HG02763 (cell line): ENCODE measurements around the gene STARD3NL.
"Not testable (repeated sequence)": the region's sequence is repeated elsewhere in the genome, so short reads cannot be mapped to it uniquely, and the experiment has no call there.

Experiments used
- ATAC-seq: cut with Tn5 transposase; IDR thresholded peaks from one replicate; pipeline ENCODE4 v1.9.1; 2021; ENCODE audit warnings: mild to moderate bottlenecking, moderate library complexity; ENCODE audit not compliant: unreplicated experiment

STARD3NL gene, protein sequence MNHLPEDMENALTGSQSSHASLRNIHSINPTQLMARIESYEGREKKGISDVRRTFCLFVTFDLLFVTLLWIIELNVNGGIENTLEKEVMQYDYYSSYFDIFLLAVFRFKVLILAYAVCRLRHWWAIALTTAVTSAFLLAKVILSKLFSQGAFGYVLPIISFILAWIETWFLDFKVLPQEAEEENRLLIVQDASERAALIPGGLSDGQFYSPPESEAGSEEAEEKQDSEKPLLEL

DNA sequence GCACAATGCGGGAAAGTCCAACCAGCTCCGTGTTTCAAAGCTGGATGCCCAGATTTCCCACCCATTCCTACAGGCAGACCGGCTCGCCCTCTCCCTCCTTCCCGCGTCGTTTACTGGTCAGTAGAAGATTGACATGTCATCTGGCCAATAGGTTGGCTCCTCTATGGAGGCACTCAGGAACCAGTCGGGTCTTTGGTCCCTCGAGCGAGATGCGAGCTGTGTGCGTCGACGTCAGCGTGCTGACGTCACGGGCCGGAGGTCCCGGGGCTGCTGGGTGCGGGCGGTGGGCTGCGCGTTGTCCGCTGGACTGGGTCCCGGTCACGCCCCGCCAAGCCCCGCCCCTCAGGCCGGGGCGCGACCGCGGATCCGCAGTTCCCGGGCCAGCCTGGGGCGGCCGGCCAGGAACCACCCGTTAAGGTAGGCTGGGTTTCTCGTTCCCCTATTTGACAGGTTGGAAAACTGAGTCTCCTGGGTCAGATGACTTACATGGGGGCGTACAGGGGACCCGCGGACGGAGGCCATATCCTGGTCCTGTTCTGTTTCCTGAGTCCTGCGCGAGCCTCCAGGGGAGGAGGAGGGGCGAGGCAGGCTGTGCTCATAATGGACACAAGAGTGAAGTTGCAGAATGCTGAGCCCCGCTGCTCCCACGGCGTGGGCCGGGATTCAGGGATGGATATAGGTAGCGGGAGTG is at the start of gene STARD3NL:
Gene STARD3NL (plus strand): TSS at position 242 of the 691 bp plus-strand sequence. CDS start 29,260 bp downstream, outside the sequence.
- peak; percentile 99 for ATAC-seq

DNA sequence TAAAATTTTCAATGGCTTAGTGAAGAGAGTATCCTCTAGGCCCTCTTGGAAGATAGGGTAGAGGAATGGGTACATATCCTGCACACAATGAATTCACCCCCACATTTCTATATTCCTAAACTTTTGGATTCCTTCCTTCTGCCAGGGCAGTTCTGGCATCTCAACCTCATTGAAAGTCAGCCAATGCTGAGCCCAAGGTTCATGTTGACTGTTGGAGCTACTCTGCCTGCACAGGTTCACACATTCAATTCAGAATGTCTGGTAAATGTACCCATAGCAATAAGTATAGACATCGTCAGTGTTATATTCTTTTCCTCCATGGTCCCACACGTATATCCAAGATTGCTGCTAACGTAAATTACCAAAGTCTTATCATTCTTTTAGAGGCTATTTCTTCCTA is 48.9 kb upstream of the STARD3NL start:
- ATAC-seq, result no peak

DNA sequence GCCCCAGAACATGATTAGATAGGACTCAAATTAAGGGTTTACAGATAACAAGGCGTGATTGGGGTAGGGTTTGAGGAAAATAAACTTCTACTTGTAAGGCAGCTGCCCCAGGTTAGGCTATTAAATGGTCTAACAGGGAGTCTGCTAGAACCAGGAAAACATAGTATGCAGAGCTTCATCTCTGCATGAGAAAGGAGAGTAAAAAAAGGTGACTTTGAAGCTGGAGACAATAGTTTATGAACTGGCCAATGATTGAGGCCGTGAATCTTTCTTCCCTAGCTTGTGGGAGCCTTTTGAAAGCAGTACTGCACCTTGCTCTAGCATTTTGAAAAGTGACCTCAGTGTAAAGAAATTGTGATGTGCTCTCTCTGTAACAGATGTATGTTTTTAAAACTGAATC is 48.5 kb upstream of the STARD3NL start:
- no peak for ATAC-seq

DNA sequence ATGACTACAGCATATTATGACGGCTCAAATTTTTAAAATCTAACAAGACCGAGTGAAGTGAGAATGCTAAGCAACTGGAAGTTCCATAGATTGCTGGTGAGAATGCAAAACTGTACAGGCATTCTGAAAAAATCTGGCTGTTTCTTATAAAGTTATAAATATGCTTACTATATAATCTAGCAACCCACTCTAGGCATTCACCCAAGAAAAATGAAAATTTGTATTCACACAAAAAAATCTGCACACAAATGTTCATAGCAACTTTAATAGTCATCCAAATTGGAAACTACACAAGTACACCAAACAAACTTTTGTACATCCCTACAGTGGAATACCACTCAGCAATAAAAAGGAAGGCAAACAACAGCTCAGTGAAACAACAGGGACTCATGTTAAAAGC is 39.9 kb upstream of the STARD3NL start:
- no peak for ATAC-seq

DNA sequence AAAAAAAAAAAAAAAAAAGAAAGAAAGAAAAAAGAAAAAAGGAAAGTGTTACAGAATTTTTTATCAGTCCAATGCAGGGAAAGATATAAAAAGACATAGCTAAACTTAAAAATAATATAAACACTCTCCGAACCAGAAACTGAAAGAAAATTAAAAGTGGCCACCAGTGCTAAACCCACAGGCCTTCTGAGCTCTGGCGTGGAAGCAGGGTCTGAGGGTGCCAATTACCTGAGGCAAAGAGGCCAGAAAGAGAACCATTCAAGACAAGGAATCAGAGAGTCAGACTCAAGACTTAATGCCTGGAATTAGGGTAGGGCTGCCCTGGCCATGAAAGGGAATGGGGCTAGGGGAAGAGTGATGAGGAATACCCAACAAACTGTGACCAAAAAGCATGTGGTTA is 36.9 kb upstream of the STARD3NL start:
- ATAC-seq, result no peak

DNA sequence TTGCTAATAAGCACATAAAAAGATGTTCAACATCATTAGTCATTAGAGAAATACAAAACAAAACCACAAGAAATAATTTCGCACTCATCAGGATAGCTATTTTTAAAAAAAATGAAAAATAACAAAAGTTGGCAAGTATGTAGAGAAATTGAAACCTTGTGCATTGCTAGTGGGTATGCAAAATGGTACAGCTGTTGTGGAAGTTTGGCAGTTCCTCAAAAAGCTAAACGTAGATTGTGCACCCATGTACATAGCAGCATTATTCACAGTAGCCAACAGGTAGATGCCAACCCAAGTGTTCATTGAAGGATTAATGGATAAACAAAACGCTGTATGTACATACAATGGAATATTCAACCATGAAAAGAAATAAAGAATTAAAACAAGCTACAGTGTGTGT is 35.3 kb upstream of the STARD3NL start:
- peak; percentile 89 for ATAC-seq

DNA sequence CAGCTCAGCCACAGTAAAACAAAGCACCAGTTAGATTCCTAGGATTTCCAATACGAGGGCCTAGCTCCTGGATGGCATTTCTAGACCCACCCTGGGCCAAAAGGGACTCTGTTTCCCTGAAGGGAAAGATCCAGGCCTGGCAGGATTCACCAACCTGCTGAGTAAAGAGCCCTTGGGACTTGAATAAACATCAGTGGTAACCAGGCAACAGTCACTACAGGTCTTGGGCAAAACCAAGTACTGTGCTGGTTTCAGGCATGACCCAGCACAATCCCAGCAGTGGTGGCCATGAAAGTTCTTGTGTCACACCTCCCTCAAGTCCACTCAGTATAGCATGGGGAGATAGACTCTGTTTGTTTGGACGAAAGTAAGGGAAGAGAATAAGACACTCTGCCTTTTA is 31.0 kb upstream of the STARD3NL start:
- no peak for ATAC-seq

DNA sequence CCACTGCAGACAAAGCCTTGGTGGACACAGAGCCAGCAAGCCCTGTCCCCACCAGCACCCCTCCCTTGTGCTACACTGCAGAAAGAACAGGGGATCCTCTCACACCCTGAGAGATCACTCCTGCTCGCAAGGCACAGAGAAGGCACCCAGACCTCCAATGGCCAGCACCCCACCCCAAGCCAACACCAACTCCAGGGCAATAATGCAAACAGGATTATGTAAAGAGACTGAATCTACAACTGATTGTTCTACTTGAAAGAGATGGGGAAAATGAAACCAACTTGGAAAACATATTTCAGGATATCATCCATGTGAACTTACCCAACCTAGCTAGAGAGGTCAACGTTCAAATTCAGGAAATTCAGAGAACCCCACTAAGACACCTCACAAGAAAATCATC is 26.5 kb upstream of the STARD3NL start:
- ATAC-seq, result no peak

DNA sequence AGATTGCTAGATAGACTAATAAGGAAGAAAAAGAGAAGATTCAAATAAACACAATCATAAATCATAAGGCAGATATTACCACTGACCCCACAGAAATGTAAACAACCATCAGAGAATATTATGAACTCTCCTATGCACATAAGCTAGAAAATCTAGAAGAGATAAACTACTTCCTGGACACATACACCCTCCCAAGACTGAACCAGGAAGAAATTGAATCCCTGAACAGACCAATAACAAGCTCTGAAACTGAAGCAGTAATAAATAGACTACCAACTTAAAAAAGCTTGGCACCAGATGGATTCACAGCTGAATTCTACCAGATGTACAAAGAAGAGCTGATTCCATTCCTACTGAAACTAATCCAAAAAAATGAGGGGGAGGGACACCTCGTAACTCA is 24.5 kb upstream of the STARD3NL start:
- no peak for ATAC-seq

DNA sequence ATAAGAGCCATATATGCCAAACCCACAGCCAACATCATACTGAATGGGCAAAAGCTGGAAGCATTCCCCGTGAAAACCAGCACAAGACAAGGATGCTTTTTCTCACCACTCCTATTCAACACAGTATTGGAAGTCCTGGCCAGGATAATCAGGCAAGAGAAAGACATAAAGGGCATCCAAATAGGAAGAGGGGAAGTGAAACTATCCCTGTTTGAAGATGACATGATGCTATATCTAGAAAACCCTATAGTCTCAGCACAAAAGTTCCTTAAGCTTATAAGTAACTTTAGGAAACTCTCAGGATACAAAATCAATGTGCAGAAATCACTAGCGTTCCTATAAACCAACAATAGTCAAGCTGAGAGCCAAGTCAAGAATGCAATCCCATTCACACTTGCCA is 23.8 kb upstream of the STARD3NL start:
- ATAC-seq, result no peak

DNA sequence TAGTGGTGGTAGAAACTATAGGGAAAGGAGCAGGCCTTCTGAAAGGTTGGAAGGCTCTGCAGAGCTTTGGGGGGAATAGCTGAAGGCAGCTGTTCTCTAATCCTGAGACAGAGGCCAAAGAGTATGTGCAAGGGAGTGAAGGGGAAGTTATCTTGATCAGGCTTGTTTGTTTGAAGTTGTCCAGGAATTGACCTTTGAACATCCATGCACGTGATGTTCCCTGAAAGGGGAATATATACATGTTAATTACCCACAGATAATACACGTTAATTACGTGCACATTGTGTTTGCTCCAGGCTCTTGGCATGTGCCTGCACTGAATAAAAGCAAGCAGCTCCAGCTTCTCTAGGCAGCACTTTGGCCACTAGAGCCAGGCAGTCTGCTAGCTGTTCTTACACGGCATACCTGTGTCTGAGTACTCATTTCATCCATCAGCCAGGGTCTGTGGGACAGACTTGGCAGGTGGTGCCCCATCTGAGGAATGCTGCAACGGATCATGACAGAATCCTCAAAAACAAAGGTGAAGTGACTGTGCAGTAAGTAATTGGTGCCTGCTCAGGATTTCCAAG is 18.0 kb upstream of the STARD3NL start:
- ATAC-seq, result no peak

DNA sequence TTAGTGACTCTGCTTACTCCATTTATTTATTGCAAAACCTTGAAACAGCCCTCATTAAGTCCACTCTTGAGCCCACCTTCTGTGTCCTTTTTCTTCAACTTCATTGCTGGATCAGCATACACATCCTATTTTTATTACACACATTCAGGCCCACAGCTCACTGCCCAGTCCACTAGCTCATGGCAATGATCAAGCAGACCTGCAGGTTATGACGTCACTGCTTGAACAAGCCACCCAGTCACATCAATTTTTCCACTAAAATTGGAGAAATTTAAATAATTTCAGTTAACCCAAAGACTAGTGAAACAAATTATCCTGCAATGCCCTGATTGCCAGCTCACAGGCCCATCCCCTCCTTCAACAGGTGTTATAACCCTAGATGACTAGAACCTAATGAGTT is 16.0 kb upstream of the STARD3NL start:
- no peak for ATAC-seq

DNA sequence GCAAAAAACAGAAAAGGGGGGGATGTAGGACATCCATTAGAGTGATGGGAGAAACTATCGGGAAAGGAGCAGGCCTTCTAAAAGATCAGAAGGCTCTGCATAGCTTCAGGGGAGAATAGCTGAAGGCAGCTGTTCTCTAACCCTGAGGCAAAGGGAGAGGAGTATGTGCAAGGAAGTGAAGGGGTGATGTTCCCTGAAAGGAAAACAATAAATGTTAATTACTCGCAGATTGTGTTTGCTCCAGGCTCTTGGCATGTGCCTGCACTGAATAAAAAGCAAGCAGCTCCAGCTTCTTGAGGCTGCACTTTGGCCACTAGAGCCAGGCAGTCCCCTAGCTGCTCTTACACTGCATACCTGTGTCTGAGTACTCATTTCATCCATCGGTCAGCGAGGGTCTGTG is 14.4 kb upstream of the STARD3NL start:
- no peak for ATAC-seq

DNA sequence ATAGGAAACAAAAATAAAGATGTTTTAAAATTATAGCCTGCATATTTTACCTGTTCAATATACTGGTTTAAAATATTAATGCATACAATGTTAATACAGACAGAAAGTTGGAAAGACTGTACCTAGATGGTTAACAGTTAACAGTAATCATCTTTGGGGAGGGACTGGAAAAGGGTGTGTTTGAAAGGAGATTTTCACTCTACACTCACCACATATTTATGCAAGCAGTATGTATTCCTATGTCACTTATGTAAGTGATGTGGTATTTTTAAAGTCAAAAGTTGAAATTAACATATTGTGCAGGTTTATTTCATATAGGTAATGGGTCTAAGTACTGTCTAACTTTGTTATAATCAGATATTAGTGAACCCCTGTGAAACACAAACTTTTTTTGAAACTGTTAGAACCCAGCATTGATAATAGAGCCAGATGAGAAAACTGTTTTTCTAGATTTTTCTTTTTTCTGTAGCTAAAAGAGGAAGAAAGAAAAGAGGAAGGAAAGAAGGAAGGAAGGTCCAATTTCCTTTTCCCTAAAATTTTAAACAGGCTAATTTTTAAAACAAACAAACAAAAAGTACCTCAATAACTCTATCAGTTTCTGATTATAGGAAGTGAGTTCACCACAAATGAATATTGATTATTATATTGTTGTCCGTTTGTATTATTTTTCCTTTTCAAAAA is 9.0 kb upstream of the STARD3NL start:
- no peak for ATAC-seq

DNA sequence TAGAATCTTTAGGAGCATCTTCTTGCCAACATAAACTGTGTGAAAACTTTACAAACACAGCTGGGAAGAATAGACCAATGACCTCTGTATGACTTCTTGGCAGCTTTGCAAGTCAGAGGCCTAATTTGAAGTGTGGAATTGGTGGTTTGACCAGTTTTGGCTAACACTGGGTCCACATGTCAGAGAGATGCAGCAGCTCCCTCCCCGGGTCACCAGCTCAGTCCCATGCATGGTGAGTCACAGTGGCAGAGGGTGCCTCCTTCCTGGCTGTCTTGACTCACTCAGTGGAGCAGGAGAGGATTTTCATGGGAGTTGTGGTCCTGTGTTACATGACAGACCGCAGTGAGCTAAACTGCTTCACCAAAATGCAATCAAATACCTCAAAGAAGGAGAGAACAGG is 8.2 kb upstream of the STARD3NL start:
- peak; percentile 67 for ATAC-seq

DNA sequence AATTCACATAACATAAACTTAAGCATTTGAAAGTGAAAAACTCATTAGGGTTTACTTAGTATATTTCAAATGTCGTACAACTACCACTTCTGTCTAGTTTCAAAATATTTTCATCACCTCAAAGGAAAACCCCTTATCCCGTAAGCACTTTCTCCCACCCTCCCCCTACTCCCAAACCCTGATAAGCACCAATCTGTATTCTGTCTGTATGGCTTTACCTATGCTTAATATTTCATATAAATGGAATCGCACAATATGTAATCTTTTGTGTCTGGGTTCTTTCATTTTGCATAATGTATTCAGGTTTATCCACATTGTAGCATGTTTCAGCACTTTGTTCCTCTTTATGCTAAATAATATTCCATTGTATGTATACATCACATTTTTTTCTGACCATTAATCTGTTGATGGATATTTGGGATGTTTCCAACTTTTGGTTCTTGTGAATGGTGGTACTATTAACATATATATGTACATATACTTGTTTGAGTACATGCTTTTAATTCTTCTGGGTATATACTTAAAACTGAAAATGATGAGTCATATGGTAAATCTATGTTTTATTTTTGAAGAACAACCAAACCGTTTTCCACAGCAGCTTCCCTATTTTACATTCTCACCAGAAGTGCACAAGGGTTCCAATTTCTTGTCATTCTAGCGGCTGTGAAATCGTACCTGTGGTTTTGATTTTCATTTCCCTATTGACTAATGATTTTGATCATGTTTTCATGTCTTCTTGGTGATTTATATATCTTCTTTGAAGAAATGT is 6.2 kb upstream of the STARD3NL start:
- ATAC-seq, result peak; percentile 47

DNA sequence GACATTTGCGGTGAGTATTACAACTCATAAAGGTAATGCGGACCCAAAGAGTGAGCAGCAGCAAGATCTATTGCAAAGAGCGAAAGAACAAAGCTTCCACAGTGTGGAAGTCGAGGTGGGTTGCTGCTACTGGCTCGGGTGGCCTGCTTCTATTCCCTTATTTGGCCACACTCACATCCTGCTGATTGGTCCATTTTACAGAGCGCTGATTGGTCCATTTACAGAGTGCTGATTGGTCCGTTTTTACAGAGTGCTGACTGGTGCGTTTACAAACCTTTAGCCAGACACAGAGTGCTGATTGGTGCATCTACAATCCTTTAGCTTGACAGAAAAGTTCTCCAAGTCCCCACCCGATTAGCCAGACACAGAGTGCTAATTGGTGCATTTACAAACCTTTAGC is 2.5 kb upstream of the STARD3NL start:
- not testable (repeated sequence) for ATAC-seq

DNA sequence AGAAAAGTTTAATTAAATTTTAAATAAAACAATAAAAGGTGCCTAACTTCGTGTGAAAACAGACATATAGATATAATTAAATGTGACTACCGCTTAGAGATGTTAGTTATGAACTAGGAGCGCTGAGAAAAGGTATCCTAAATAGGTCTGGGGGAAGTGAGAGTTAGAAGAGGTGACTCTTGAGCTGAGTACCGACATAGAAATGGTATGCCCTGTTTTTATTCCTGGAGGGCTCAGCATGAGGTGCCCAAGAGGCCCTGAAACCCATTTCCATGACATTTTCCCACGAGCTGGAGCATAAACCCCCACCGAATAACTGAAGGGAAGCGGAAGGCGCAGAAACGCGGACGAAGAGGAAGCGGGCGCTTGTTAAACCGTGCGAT is 433 bp upstream of the STARD3NL start:
- no peak for ATAC-seq

DNA sequence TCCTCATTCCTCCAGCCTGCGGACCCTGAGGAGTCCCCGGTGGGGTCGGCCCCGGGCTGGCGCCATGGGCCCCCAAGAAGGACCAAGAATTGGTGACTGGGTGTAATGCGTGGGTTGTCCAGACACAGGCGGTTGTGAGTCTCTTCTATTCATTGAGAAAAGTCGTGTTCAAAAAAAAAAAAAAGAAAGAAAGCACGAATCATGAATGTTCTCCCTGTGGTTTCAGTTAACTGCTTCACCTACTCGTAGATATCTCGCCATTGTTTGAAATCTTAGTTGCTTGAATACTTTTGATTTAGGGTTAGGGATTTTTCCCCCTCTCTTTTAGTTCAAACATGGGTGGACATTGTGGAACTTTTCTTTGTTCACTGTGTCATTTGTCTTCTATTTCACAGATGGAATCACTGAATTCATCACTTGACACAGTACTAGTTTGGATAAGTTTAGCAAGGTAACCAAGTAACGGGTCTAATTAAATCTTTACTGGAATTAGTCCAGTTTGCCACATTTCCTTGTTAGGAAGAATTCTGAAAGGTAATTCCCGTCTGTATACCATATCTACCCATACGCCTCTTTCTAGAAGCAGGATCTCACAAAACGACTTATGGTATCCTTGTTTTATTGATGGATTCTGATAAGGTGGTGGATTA is 775 bp downstream of the STARD3NL start:
- ATAC-seq, result peak; percentile 18

DNA sequence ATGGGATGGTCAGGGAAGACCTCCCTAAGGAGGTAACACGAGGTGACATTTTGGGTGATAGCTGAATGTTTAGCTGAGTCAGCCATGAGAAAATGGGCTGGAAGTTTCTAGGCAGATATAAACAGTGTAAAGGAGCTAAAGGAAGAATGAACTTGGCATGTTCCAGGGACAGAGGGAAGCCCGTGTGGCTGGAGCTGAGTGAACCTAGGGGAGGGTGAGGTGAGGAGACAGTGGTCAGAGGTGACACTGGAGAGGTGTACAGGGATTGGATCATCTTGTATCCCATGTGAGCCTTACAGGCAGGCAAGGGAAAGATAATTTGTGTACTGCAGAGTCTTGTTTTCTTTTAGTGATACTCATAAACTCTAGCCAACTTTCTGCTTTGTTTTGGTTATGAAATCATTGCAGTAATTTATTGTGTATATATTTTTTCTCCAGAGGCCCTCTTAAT is 1.8 kb downstream of the STARD3NL start:
- ATAC-seq, result no peak

DNA sequence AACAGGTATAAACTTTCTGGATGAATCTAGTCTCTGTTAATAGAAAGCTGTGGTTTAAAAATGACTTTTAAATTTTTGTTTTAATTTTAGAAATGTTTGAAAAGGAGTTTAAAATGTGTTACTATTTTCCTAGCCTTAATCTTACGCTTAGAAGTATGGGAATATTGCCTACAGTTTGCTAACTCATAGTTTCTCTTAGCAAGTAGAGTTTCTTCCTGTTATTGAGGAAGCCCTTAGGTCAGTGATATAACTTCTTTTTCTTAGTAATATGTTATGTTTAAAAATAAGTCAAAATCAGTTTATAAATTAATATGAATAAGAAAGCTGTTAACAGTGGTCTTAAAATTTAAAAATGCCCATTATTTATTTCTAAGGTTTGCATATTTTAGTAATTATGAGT is 3.1 kb downstream of the STARD3NL start:
- ATAC-seq, result no peak
